Caco-2 (cell line): ENCODE data around the gene INPP4B. TPM values are rescaled to one million over a fixed set of nuclear protein-coding genes. Genes with fewer than 3 reads are reported as not detected.

Experiments used
- BruUV-seq: library from RNA; stranded (reverse); fragments of 400-500 nt; replicated peaks from 2 replicates; lab custom pipeline; 2021; lab: Mats Ljungman, UMichigan
- CTCF ChIA-PET: fragments of 300-600 bp; sonication (Branson Sonifier 250); formaldehyde crosslinking; loops from one replicate; lab custom pipeline; 2022; ENCODE audit warnings: antibody characterized with exemption; lab: Charles Lee
- POLR2A ChIA-PET: fragments of 300-600 bp; sonication (Branson Sonifier 250); formaldehyde crosslinking; loops from one replicate; lab custom pipeline; 2022; ENCODE audit warnings: antibody characterized with exemption; lab: Charles Lee
- DNase-seq, 2 experiments: peaks; one replicate each; pipeline versions ENCODE4 v3.0.0 to v3.0.0-alpha.2; 2020 to 2022
- H3K27me3 ChIP-seq: replicated peaks from 2 replicates; pipeline ENCODE4 v1.6.0; 2011; ENCODE audit warnings: low read length; ENCODE audit not compliant: control insufficient read depth, insufficient read depth
- H3K36me3 ChIP-seq: 2 replicates; pipeline ENCODE4 v1.5.1; 2011; ENCODE audit warnings: low read length; ENCODE audit not compliant: control insufficient read depth, insufficient read depth
- H3K4me1 ChIP-seq: fragments of 250-450 bp; sonication (Bioruptor Pico); 2 replicates; pipeline ENCODE4 v1.5.1; 2020; ENCODE audit warnings: mild to moderate bottlenecking
- H3K4me3 ChIP-seq: 2 replicates; pipeline ENCODE4 v1.5.1; 2011; ENCODE audit warnings: low read depth, mild to moderate bottlenecking, control low read depth, low read length
- H3K9me3 ChIP-seq: fragments of 250-450 bp; sonication (Bioruptor Pico); 2 replicates; pipeline ENCODE4 v1.5.1; 2020; ENCODE audit warnings: mild to moderate bottlenecking, moderate library complexity
- H3K27ac Mint-ChIP-seq: one replicate; pipeline ENCODE4 v1.8.0; 2022; ENCODE audit warnings: mixed read lengths; ENCODE audit not compliant: unreplicated experiment
- H3K27me3 Mint-ChIP-seq: one replicate; pipeline ENCODE4 v1.8.0; 2022; ENCODE audit warnings: mixed read lengths; ENCODE audit not compliant: insufficient read depth, unreplicated experiment
- H3K36me3 Mint-ChIP-seq: one replicate; pipeline ENCODE4 v1.8.0; 2022; ENCODE audit warnings: mild to moderate bottlenecking, mixed read lengths; ENCODE audit not compliant: insufficient read depth, unreplicated experiment
- H3K4me1 Mint-ChIP-seq: one replicate; pipeline ENCODE4 v1.8.0; 2022; ENCODE audit warnings: low read depth, mixed read lengths; ENCODE audit not compliant: unreplicated experiment
- H3K4me3 Mint-ChIP-seq: one replicate; pipeline ENCODE4 v1.8.0; 2022; ENCODE audit warnings: mild to moderate bottlenecking, moderate library complexity, mixed read lengths; ENCODE audit not compliant: unreplicated experiment
- H3K9me3 Mint-ChIP-seq: one replicate; pipeline ENCODE4 v1.8.0; 2022; ENCODE audit warnings: mixed read lengths; ENCODE audit not compliant: unreplicated experiment
- intact Hi-C: fragments of 100-400 bp; cut with micrococcal nuclease; formaldehyde crosslinking; loops from one replicate; pipeline ENCODE4 v1.10.0; 2022; ENCODE audit not compliant: unreplicated experiment
- total RNA-seq: library from RNA; stranded (reverse); gene quantifications from 2 replicates; pipeline ENCODE4 v1.2.3, GENCODE V29; 2022
- TF ChIP-seq, protein P1 (sequence below), 2 experiments: fragments of 200-600 bp in 1 of 2; IDR thresholded peaks; 1 replicate in 1 of 2; 2 replicates in 1 of 2; pipeline versions ENCODE4 v1.5.1 to v1.8.0; 2011 to 2022; ENCODE audit warnings: antibody characterized with exemption in 1 of 2, control low read depth in 1 of 2, inconsistent platforms in 1 of 2, low read depth in 1 of 2, low read length in 1 of 2, mild to moderate bottlenecking in 1 of 2, moderate library complexity in 1 of 2; ENCODE audit not compliant: insufficient read depth in 1 of 2, severe bottlenecking in 1 of 2, unreplicated experiment in 1 of 2

The INPP4B gene
- total RNA-seq, 1 experiment from 2014 or later: 10.3 TPM

DNA sequence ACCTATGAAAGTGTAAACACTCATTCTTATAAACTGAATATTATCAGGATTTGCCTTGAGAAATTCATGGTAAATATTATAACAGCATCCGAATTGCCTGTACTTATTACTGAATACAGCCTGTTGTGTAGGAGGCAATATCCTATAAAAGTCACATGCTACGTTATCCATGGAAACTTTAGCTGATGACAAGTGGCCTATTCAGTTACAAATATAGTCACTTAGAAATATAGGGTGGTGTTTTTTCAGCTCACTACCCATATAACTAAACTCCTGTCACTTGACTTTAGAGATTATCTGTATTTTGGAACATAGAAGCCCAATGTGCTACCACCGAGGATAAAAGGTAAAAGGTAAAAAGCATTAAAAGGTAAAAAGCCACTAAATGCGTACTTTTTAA is 493.4 kb downstream of the INPP4B start:
- TF ChIP-seq, protein P1, sequence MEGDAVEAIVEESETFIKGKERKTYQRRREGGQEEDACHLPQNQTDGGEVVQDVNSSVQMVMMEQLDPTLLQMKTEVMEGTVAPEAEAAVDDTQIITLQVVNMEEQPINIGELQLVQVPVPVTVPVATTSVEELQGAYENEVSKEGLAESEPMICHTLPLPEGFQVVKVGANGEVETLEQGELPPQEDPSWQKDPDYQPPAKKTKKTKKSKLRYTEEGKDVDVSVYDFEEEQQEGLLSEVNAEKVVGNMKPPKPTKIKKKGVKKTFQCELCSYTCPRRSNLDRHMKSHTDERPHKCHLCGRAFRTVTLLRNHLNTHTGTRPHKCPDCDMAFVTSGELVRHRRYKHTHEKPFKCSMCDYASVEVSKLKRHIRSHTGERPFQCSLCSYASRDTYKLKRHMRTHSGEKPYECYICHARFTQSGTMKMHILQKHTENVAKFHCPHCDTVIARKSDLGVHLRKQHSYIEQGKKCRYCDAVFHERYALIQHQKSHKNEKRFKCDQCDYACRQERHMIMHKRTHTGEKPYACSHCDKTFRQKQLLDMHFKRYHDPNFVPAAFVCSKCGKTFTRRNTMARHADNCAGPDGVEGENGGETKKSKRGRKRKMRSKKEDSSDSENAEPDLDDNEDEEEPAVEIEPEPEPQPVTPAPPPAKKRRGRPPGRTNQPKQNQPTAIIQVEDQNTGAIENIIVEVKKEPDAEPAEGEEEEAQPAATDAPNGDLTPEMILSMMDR (IDR thresholded peaks at IDR 0.05; ENCODE audit: insufficient read depth in 1 of 2, low read depth in 1 of 2, low read length in 1 of 2, severe bottlenecking in 1 of 2, unreplicated experiment in 1 of 2): no peak
- Mint-ChIP-seq H3K9me3 (peaks cover 8% of the 10 kb centered on the region), H3K27me3 (no peaks in the 10 kb centered on the region), H3K36me3 (no peaks in the 10 kb centered on the region), H3K4me3 (no peak overlapping the region), H3K27ac (no peak overlapping the region), H3K4me1 (peaks cover 26% of the 10 kb centered on the region)
- H3K9me3 ChIP-seq: no peaks in the 10 kb centered on the region
- H3K27me3 ChIP-seq: no peaks in the 10 kb centered on the region
- BruUV-seq: no TSS peak
- H3K4me1 ChIP-seq: peaks cover 77% of the 10 kb centered on the region
- CTCF ChIA-PET: no interaction called here
- POLR2A ChIA-PET: no interaction called here
- no peaks in the 10 kb centered on the region for H3K36me3 ChIP-seq
- intact Hi-C loops: loop anchor here (1.0 to 10.0 kb wide), 6 partner anchors 152 to 494 kb away; partner anchors contain the start of gene INPP4B
- no peak for DNase-seq
- H3K4me3 ChIP-seq: no peak overlapping the region

DNA sequence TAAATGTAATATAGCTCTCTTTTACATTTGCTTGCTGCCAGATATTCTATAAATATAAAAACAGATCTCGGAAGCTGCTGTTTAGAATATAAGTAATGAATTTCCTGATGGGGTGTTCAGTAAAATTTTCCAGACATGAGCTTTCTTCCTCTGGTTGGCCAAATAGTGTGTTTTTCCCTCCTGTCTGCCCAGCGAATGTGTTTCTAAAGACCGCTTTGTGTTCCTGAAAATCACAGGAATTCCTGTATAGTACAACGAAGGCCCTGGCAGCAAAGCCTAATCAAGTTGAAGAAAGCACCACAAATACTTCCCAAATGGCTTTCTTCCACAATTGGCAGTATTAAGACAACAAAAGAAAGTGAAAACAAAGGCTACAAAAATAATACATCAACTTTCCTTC is 494.1 kb downstream of the INPP4B start:
- Histone ChIP-seq H3K4me3 (no peak overlapping the region), H3K27me3 (no peaks in the 10 kb centered on the region), H3K9me3 (no peaks in the 10 kb centered on the region), H3K36me3 (no peaks in the 10 kb centered on the region), H3K4me1 (peaks cover 74% of the 10 kb centered on the region)
- peaks cover 26% of the 10 kb centered on the region for H3K4me1 Mint-ChIP-seq
- no peaks in the 10 kb centered on the region for H3K36me3 Mint-ChIP-seq
- ChIA-PET CTCF (interaction anchor here (0.7 kb wide), 1 partner anchor 225 kb away, joined by 3 read pairs; no protein-coding TSS in a partner anchor), POLR2A (no interaction called here)
- DNase-seq: no peak
- no TSS peak for BruUV-seq
- no peaks in the 10 kb centered on the region for H3K27me3 Mint-ChIP-seq
- intact Hi-C loops: loop anchor here (2.0 to 10.0 kb wide), 3 partner anchors 153 to 495 kb away; partner anchors contain the start of gene INPP4B
- no peak overlapping the region for H3K4me3 Mint-ChIP-seq
- H3K9me3 Mint-ChIP-seq: peaks cover 8% of the 10 kb centered on the region
- TF ChIP-seq, protein P1 (IDR thresholded peaks at IDR 0.05; ENCODE audit: insufficient read depth in 1 of 2, low read depth in 1 of 2, low read length in 1 of 2, severe bottlenecking in 1 of 2, unreplicated experiment in 1 of 2): no peak
- H3K27ac Mint-ChIP-seq: no peak overlapping the region

DNA sequence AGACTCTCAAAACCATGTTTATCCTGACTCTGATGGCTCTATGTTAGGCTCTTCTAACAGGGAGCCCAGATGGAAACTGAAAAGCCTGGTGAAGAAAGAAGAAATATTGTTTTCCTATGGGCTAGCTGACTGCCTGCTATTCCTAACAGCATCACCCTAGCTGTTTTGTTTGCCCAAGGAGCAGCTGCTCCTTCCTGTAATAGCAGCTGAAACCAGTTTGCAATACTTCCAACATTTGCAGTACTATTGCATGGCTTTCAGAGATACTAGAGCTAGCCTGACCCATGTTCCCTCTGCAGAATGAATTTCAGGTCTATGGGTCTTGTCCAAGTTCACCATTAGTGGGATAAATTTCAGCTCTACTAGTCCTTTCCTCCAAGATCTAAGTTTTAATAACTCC is 495.2 kb downstream of the INPP4B start:
- H3K4me1 ChIP-seq: peaks cover 71% of the 10 kb centered on the region
- ChIA-PET CTCF (interaction anchor here (0.6 to 0.7 kb wide), 2 partner anchors 163 to 224 kb away, joined by 3 read pairs; no protein-coding TSS in a partner anchor), POLR2A (no interaction called here)
- intact Hi-C loops: loop anchor here (5.0 to 10.0 kb wide), 2 partner anchors 154 to 224 kb away; no protein-coding TSS in a partner anchor
- no peaks in the 10 kb centered on the region for H3K9me3 ChIP-seq
- peaks cover 21% of the 10 kb centered on the region for H3K4me1 Mint-ChIP-seq
- no peaks in the 10 kb centered on the region for H3K27me3 Mint-ChIP-seq
- H3K36me3 ChIP-seq: no peaks in the 10 kb centered on the region
- TF ChIP-seq, protein P1 (IDR thresholded peaks at IDR 0.05; ENCODE audit: insufficient read depth in 1 of 2, low read depth in 1 of 2, low read length in 1 of 2, severe bottlenecking in 1 of 2, unreplicated experiment in 1 of 2): no peak
- no peak overlapping the region for H3K4me3 Mint-ChIP-seq
- no TSS peak for BruUV-seq
- H3K4me3 ChIP-seq: no peak overlapping the region
- H3K9me3 Mint-ChIP-seq: peaks cover 3% of the 10 kb centered on the region
- DNase-seq: peak in 1 of 2 experiments; percentile 17
- H3K27ac Mint-ChIP-seq: no peak overlapping the region
- H3K27me3 ChIP-seq: no peaks in the 10 kb centered on the region
- H3K36me3 Mint-ChIP-seq: no peaks in the 10 kb centered on the region
